ENCODE data around the gene SPEN.

SPEN gene

DNA sequence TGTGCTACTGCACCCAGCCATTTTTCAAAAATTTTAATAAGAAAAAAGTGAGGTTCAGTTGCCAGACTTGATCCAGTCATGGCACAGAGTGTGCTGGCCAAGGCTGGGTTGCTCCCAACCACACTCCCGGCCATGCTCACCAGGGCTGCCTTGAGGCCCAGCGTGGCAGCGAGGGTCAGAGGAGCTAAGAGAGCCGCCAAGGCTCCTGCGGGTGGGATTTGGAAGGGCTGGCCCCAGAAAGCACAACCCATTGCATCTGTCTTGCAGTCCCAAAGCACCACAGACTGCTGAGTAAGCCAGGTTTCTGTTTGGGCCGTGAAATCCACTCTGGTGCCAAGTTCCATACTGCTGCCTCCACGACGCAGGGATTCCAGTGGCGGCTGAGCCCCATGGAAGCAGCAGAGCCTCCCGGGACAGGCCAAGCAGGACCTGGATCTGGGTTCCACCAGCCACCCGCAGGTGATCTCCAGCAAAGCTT, 105.8 kb downstream of the SPEN start:
- 92 to 94% methylated on average over 11 of the region's 11 CpGs for WGBS, 2 experiments
- no peaks in the 10 kb centered on the region for H3K36me3 ChIP-seq (ENCODE audit: control insufficient read depth, insufficient read depth, low read length)
- H3K4me3 ChIP-seq (ENCODE audit: insufficient read depth, low read depth, low read length) = no peak overlapping the region
- peaks cover 41% of the 10 kb centered on the region for H3K4me1 ChIP-seq (ENCODE audit: control insufficient read depth, insufficient read depth, low read length)
- no peaks in the 10 kb centered on the region for H3K9me3 ChIP-seq (ENCODE audit: control insufficient read depth, low read length)
- no peak overlapping the region for H3K27ac ChIP-seq (ENCODE audit: insufficient read depth, low read depth, low read length, poor library complexity, severe bottlenecking)
- H3K27me3 ChIP-seq (ENCODE audit: control insufficient read depth, insufficient read depth, low read length, poor library complexity, severe bottlenecking) = no peaks in the 10 kb centered on the region

DNA sequence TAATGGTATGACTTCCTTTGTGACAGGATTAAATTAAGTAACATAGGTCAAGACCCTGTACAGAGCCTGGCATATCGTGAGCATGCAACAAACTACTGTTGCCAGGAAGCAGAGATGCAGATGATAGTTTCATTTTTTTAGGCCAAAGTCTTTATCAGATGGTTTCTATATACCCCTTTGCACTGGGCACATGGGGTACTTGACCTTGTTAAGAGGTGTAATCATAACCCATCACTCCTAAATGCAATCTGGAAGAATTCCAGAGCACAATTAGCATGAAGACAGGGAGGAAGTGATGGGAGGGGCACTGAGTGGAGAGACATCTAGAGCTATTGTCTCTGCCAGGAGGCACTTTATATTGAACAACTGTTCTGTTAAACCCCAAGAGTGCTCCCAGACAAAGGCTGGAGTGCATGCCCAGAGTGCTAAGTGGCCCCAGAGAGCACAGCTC, 106.3 kb downstream of the SPEN start:
- Histone ChIP-seq H3K27ac (ENCODE audit: insufficient read depth, low read depth, low read length, poor library complexity, severe bottlenecking) (no peak overlapping the region), H3K36me3 (ENCODE audit: control insufficient read depth, insufficient read depth, low read length) (no peaks in the 10 kb centered on the region), H3K27me3 (ENCODE audit: control insufficient read depth, insufficient read depth, low read length, poor library complexity, severe bottlenecking) (no peaks in the 10 kb centered on the region), H3K4me1 (ENCODE audit: control insufficient read depth, insufficient read depth, low read length) (peaks cover 41% of the 10 kb centered on the region), H3K9me3 (ENCODE audit: control insufficient read depth, low read length) (no peaks in the 10 kb centered on the region), H3K4me3 (ENCODE audit: insufficient read depth, low read depth, low read length) (no peak overlapping the region)
- 92 to 93% methylated on average over 1 of the region's 1 CpG for WGBS, 2 experiments

DNA sequence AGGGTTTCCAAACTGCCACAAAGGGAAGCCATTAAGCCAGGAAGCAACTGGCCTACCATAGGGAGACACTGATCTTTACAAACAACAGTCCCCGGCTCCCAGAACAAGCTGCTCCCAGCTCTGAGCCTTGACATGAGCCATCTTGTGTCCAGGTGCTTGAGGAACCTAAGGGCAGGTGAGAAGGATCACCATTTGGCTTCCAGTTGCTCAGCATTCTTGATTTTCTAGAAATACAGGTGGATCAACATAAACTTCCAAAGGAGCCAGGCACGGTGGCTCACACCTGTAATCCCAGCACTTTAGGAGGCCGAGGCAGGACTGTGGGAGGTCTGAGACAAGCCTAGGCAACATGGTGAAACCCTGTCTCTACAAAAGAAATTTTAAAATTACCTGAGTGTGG, 106.8 kb downstream of the SPEN start:
- no peak overlapping the region for H3K4me3 ChIP-seq (ENCODE audit: insufficient read depth, low read depth, low read length)
- WGBS, 2 experiments = 88 to 94% methylated on average over 3 of the region's 3 CpGs
- H3K9me3 ChIP-seq (ENCODE audit: control insufficient read depth, low read length) = no peaks in the 10 kb centered on the region
- peaks cover 37% of the 10 kb centered on the region for H3K4me1 ChIP-seq (ENCODE audit: control insufficient read depth, insufficient read depth, low read length)
- H3K27ac ChIP-seq (ENCODE audit: insufficient read depth, low read depth, low read length, poor library complexity, severe bottlenecking) = no peak overlapping the region
- H3K27me3 ChIP-seq (ENCODE audit: control insufficient read depth, insufficient read depth, low read length, poor library complexity, severe bottlenecking) = no peaks in the 10 kb centered on the region
- H3K36me3 ChIP-seq (ENCODE audit: control insufficient read depth, insufficient read depth, low read length) = no peaks in the 10 kb centered on the region

DNA sequence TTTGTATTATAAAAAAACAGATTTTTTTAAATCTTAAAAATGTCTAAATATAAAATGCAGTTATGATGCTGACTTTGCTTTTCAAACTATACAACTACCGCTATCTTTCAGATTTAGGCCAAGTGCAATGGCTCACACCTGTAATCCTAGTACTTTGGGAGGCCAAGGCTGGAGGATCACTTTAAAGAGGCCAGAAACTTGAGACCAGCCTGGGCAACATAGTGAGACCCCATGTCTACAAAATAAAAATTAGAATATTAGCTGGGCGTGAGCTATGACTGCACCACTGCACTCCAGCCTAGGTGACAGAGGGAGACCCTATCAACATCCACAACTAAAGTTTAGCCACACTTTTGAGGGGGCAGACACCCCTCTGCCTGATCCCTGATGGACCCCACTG, 108.0 kb downstream of the SPEN start:
- no peak overlapping the region for H3K4me3 ChIP-seq (ENCODE audit: insufficient read depth, low read depth, low read length)
- no peaks in the 10 kb centered on the region for H3K36me3 ChIP-seq (ENCODE audit: control insufficient read depth, insufficient read depth, low read length)
- H3K9me3 ChIP-seq (ENCODE audit: control insufficient read depth, low read length) = no peaks in the 10 kb centered on the region
- H3K27ac ChIP-seq (ENCODE audit: insufficient read depth, low read depth, low read length, poor library complexity, severe bottlenecking) = no peak overlapping the region
- WGBS, 2 experiments = 96% methylated on average over 2 of the region's 2 CpGs
- peaks cover 26% of the 10 kb centered on the region for H3K4me1 ChIP-seq (ENCODE audit: control insufficient read depth, insufficient read depth, low read length)
- no peaks in the 10 kb centered on the region for H3K27me3 ChIP-seq (ENCODE audit: control insufficient read depth, insufficient read depth, low read length, poor library complexity, severe bottlenecking)

DNA sequence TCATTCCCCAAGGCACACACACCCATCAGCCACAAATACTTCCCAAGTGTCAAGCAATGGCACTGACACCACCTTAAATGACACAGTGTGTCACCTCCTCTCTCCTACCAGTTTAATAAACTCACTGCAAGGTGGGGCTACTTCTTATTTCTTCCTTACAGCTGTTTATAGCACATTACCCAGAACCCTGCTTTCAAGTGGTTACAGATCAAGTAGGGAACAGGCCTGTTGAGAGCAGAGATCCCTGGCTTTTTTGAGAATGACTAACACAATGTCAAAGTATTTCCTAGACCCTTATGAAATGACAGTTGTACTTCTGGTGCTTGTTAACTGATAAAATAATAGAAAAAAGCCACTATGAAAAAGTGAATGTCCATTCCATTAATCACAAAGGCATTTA, 108.6 kb downstream of the SPEN start:
- Histone ChIP-seq H3K27me3 (ENCODE audit: control insufficient read depth, insufficient read depth, low read length, poor library complexity, severe bottlenecking) (peaks cover 4% of the 10 kb centered on the region), H3K4me3 (ENCODE audit: insufficient read depth, low read depth, low read length) (no peak overlapping the region), H3K4me1 (ENCODE audit: control insufficient read depth, insufficient read depth, low read length) (peaks cover 26% of the 10 kb centered on the region), H3K27ac (ENCODE audit: insufficient read depth, low read depth, low read length, poor library complexity, severe bottlenecking) (no peak overlapping the region), H3K36me3 (ENCODE audit: control insufficient read depth, insufficient read depth, low read length) (no peaks in the 10 kb centered on the region), H3K9me3 (ENCODE audit: control insufficient read depth, low read length) (no peaks in the 10 kb centered on the region)

DNA sequence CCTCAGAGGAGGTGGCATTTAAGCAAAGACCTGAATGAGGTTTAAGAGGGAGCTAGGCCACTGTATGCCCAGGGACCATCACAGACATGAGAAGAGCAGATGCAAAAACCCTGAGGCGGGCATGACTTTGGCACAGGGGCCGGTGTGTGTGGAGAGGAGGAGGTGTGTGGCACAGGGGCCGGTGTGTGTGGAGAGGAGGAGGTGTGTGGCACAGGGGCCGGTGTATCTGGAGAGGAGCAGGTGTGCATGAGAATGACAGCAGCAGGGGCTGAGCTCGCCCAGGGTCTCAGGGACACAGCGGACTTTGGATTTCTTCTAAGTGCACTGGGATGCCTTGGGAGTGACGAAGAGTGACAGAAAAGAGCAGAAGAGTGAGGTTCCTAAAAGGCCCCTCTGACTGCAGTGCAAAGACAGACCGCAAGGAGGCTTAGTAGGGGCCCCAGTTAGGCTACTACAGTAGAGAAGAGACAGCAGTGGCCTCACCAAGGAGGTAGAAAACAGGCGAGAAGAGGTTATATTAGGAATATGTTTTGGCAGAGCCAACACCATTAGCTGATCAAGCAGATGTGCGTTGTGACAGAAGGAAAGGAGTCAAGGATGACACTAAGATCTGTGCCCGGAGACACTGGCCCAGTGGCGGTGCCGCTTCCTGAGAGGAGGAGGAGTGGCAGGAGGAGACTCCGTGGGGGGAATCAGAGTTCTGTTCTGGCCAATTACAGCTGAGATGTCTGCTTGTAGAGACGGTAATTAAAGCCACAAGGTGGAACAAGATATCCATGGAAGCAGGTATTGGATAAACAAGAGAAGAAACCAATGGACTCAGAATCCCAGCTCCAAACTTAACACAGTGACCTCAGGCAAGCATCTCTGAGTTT, 110.0 kb downstream of the SPEN start:
- 73 to 78% methylated on average over 15 of the region's 15 CpGs for WGBS, 2 experiments

DNA sequence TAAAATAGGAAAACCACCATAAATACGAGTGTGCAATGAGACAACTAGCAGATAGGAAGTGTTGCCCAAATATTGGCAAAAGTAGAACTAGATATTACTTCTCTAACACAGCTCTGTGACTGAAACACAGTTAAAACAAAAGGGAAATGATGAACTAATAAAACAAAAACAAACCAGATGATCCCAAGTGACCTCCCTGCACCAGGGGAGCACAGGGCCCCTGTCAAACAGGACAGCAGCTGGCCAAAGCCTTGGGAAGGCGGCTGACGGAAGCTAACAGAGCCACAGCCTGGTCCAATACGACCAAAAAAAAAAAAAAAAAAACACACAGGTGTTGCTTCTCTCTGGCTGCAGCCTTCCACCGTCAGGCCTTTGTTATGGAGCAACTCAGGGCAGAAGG, 110.6 kb downstream of the SPEN start:
- H3K4me3 ChIP-seq (ENCODE audit: insufficient read depth, low read depth, low read length) = no peak overlapping the region
- no peaks in the 10 kb centered on the region for H3K36me3 ChIP-seq (ENCODE audit: control insufficient read depth, insufficient read depth, low read length)
- no peak overlapping the region for H3K27ac ChIP-seq (ENCODE audit: insufficient read depth, low read depth, low read length, poor library complexity, severe bottlenecking)
- peaks cover 9% of the 10 kb centered on the region for H3K27me3 ChIP-seq (ENCODE audit: control insufficient read depth, insufficient read depth, low read length, poor library complexity, severe bottlenecking)
- H3K4me1 ChIP-seq (ENCODE audit: control insufficient read depth, insufficient read depth, low read length) = peaks cover 24% of the 10 kb centered on the region
- no peaks in the 10 kb centered on the region for H3K9me3 ChIP-seq (ENCODE audit: control insufficient read depth, low read length)
- 70 to 76% methylated on average over 5 of the region's 5 CpGs for WGBS, 2 experiments

More for the DNA sequence above, 110.0 kb downstream of the SPEN start:
- H3K36me3 ChIP-seq (ENCODE audit: control insufficient read depth, insufficient read depth, low read length) = no peaks in the 10 kb centered on the region
- no peak overlapping the region for H3K4me3 ChIP-seq (ENCODE audit: insufficient read depth, low read depth, low read length)
- no peaks in the 10 kb centered on the region for H3K9me3 ChIP-seq (ENCODE audit: control insufficient read depth, low read length)
- no peak overlapping the region for H3K27ac ChIP-seq (ENCODE audit: insufficient read depth, low read depth, low read length, poor library complexity, severe bottlenecking)
- H3K4me1 ChIP-seq (ENCODE audit: control insufficient read depth, insufficient read depth, low read length) = peaks cover 25% of the 10 kb centered on the region
- peaks cover 6% of the 10 kb centered on the region for H3K27me3 ChIP-seq (ENCODE audit: control insufficient read depth, insufficient read depth, low read length, poor library complexity, severe bottlenecking)

DNA sequence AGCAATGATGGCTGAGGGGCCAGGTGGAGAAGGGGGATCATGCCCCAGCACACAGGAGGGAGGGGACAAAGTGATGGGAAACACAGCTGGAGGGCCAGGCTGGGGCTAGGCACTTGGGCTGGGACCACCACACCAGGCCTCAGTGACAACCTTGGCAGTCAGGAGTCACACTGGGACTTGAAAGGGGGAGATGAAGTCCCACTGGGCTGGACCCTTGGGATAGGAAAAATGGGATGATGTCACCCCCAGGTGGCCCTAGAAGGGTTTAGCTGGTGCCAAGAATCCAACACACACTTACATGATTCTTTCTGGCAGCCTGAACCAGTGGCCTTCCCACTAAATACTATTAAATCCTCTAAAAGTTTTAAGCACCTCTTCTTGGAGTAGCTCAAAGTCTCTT, 111.3 kb downstream of the SPEN start:
- Histone ChIP-seq H3K4me1 (ENCODE audit: control insufficient read depth, insufficient read depth, low read length) (peaks cover 24% of the 10 kb centered on the region), H3K4me3 (ENCODE audit: insufficient read depth, low read depth, low read length) (no peak overlapping the region), H3K27ac (ENCODE audit: insufficient read depth, low read depth, low read length, poor library complexity, severe bottlenecking) (no peak overlapping the region), H3K9me3 (ENCODE audit: control insufficient read depth, low read length) (no peaks in the 10 kb centered on the region), H3K36me3 (ENCODE audit: control insufficient read depth, insufficient read depth, low read length) (no peaks in the 10 kb centered on the region), H3K27me3 (ENCODE audit: control insufficient read depth, insufficient read depth, low read length, poor library complexity, severe bottlenecking) (peaks cover 9% of the 10 kb centered on the region)

DNA sequence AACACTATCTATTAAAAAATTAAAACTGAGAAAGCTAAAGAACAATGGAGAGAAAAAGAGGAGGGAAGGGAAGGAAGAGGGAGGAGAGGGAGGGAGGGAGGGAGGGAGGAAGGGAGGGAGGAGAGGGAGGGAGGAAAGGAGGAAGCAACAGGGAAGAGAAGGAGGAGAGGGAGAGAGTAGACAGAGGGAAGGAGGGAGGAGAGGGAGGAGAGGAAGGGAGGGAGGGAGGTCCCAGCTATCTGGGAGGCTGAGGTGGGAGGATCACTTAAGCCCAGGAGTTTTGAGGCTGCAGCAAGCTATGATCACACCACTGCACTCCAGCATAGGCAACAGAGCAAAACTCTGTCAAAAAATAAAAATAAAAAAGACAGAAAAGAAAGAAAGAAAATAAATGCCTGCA, 111.9 kb downstream of the SPEN start:
- H3K36me3 ChIP-seq (ENCODE audit: control insufficient read depth, insufficient read depth, low read length) = no peaks in the 10 kb centered on the region
- H3K4me3 ChIP-seq (ENCODE audit: insufficient read depth, low read depth, low read length) = no peak overlapping the region
- H3K4me1 ChIP-seq (ENCODE audit: control insufficient read depth, insufficient read depth, low read length) = peaks cover 24% of the 10 kb centered on the region
- no peak overlapping the region for H3K27ac ChIP-seq (ENCODE audit: insufficient read depth, low read depth, low read length, poor library complexity, severe bottlenecking)
- no peaks in the 10 kb centered on the region for H3K9me3 ChIP-seq (ENCODE audit: control insufficient read depth, low read length)
- peaks cover 9% of the 10 kb centered on the region for H3K27me3 ChIP-seq (ENCODE audit: control insufficient read depth, insufficient read depth, low read length, poor library complexity, severe bottlenecking)

DNA sequence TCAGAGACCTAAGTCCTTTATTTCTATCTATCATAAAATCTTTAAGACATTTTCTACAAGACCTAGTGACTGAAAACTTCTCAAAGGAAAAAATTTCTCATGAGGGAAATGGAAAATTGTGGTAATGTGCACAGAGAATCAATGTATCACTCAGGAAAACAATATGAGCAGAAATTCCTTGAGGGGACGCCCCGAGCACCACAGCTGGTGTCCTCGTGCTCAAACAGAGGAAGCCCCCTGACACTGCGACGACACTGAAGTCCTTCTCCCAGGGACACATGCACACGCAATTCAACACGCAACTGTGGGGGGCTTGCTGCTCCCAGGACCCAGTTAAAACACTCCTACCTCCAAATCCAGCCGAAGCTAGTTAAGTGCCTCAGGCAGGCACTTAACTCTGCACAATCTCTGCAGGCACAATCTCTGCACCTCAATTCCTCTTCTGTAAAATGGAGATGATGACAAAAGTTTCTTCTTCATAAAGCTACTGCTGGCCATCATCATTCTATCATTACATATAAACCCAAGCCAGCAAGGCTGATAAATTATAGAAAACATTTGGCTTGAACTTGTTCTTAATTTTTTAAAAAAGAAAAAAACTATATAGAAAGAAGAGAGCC, 112.4 kb downstream of the SPEN start:
- WGBS, 2 experiments = 87 to 94% methylated on average over 8 of the region's 8 CpGs
- Histone ChIP-seq H3K36me3 (ENCODE audit: control insufficient read depth, insufficient read depth, low read length) (no peaks in the 10 kb centered on the region), H3K4me1 (ENCODE audit: control insufficient read depth, insufficient read depth, low read length) (peaks cover 24% of the 10 kb centered on the region), H3K27ac (ENCODE audit: insufficient read depth, low read depth, low read length, poor library complexity, severe bottlenecking) (no peak overlapping the region), H3K4me3 (ENCODE audit: insufficient read depth, low read depth, low read length) (no peak overlapping the region), H3K27me3 (ENCODE audit: control insufficient read depth, insufficient read depth, low read length, poor library complexity, severe bottlenecking) (peaks cover 9% of the 10 kb centered on the region), H3K9me3 (ENCODE audit: control insufficient read depth, low read length) (no peaks in the 10 kb centered on the region)

Measured in ectodermal cell (in vitro differentiated cells).